Hair follicular keratinocyte (primary cell): Measurements from ENCODE around the gene ORMDL3. TPM values are rescaled to one million over a fixed set of nuclear protein-coding genes. Genes with fewer than 3 reads are reported as not detected.

Experiments used
- total RNA-seq: library from RNA; depleted of rRNA; stranded (reverse); fragments of >200 nt; gene quantifications from 2 replicates; pipeline ENCODE4 v1.2.3, GENCODE V29; 2015

Gene ORMDL3, protein sequence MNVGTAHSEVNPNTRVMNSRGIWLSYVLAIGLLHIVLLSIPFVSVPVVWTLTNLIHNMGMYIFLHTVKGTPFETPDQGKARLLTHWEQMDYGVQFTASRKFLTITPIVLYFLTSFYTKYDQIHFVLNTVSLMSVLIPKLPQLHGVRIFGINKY
- 28.7 and 30.7 TPM in 2 replicates for total RNA-seq

DNA sequence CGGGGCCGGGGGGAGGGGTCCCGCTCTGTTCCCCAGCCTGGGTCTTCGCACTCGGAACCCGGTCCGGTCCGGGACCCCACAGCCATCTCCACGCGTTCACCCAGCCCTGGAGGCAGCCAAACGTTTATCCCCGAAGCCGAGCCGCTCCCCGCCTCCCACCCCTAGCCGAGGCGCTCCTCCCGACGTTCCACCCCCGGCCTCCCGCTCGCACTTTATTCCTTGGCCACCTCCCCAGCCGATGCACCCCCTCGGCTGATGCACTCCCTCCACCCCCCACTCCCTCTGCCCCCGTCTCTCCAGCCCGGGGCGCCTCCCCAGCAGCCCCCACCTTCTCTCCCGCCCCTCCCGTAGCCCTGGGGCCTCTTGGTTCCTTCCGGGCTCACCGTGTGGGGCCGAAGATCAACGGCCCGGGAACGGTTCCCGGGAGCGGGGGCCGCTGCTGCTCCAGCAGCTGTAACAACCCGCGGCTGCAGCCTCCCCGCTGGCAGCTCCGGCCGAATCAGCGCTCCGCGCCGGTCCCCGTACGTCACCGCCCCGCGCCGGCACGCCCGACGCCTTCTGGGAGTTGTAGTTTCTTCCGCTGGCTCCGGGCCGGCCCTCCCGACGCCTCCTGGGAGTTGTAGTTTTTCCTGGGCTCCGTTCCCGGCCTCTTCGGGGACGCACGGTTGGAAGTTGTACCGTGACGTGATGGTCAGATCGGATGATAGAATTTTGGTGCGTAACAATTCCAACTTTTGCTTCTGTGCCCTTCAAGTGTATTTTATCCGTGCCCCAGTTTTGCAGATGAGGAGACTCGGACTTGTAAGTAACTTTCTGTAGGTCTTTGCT is at the start of gene ORMDL3, which contains the start of gene LRRC3C:
Gene ORMDL3, minus strand, starts transcription at position 501 of the 828 bp plus-strand sequence. CDS start 3,398 bp downstream, outside the sequence.
Gene LRRC3C, plus strand, starts transcription at position 632 of the 828 bp plus-strand sequence. CDS start 13,792 bp downstream, outside the sequence.

DNA sequence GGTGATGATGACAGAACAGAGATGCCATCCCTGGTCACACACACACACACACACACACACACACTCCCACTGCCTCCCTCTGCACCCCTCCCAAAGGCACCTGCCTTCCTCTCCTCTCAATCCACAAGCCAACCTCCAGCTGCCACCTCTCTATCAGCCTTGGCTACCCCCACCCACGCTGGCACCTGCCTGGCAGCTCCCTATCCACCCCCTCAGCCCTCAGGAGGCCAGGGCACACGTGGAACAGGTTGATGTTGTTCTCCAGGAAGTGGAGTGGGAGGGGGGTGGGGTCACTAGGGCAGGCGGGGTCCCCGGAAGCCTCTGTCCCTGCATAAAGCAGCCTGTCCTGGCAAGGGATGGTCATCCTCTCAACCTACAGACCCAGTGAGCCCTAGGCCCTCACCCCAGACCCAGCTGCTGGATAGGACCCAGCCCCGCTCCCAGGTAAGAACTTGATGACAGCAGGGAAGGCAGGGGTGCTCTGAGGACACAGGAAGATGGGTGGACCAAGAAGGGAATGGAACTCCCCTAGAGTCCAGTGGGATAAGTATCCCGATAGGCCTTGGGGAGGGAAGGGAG is 35.3 kb upstream of the ORMDL3 start, which contains the start of gene GSDMA:
Gene GSDMA, plus strand, starts transcription at position 363 of the 579 bp plus-strand sequence. CDS start 2,684 bp downstream, outside the sequence.

Other genes starting within 250 kb of the ORMDL3 start
- 3.9 and 7.2 TPM in 2 replicates for gene PGAP3, start 239.5 kb downstream of the ORMDL3 start, total RNA-seq
- 26.7 and 27.6 TPM in 2 replicates for gene ERBB2, start 227.5 kb downstream of the ORMDL3 start, total RNA-seq
- 45.8 and 58.5 TPM in 2 replicates for gene MIEN1, start 197.1 kb downstream of the ORMDL3 start, total RNA-seq
- gene GRB7, start 189.7 kb downstream of the ORMDL3 start, total RNA-seq: 17.8 and 31.5 TPM in 2 replicates
- not detected in 2 replicates for gene IKZF3, start 63.3 kb downstream of the ORMDL3 start, total RNA-seq
- not detected in 2 replicates for gene ZPBP2, start 59.4 kb downstream of the ORMDL3 start, total RNA-seq
- 2.1 and 3.0 TPM in 2 replicates for gene GSDMB, start 9.0 kb downstream of the ORMDL3 start, total RNA-seq
- not detected in 2 replicates for gene LRRC3C, start 131 bp upstream of the ORMDL3 start, total RNA-seq
- 1.9 and 8.4 TPM in 2 replicates for gene GSDMA, start 35.4 kb upstream of the ORMDL3 start, total RNA-seq
- gene PSMD3, start 53.2 kb upstream of the ORMDL3 start, total RNA-seq: 144 and 208 TPM in 2 replicates
- gene CSF3, start 87.8 kb upstream of the ORMDL3 start, total RNA-seq: 17.7 and 89.3 TPM in 2 replicates
- gene MED24, start 126.8 kb upstream of the ORMDL3 start, total RNA-seq: 51.2 and 66.2 TPM in 2 replicates
- 10.5 and 11.3 TPM in 2 replicates for gene THRA, start 135.4 kb upstream of the ORMDL3 start, total RNA-seq
- 4.9 and 6.9 TPM in 2 replicates for gene NR1D1, start 173.0 kb upstream of the ORMDL3 start, total RNA-seq
- 40.4 and 42.8 TPM in 2 replicates for gene MSL1, start 194.4 kb upstream of the ORMDL3 start, total RNA-seq
- gene CASC3, start 212.9 kb upstream of the ORMDL3 start, total RNA-seq: 21.4 and 22.2 TPM in 2 replicates
- gene RAPGEFL1, start 249.9 kb upstream of the ORMDL3 start, total RNA-seq: 6.8 and 7.1 TPM in 2 replicates